GM19463 (cell line): Measurements from ENCODE around the gene BEND5.
A peak's percentile ranks its signal among the peaks of the same experiment; 100 is the strongest.

Experiments used
- ATAC-seq: cut with Tn5 transposase; IDR thresholded peaks from one replicate; pipeline ENCODE4 v1.9.1; 2021; ENCODE audit warnings: mild to moderate bottlenecking, moderate library complexity; ENCODE audit not compliant: unreplicated experiment

Gene BEND5

DNA sequence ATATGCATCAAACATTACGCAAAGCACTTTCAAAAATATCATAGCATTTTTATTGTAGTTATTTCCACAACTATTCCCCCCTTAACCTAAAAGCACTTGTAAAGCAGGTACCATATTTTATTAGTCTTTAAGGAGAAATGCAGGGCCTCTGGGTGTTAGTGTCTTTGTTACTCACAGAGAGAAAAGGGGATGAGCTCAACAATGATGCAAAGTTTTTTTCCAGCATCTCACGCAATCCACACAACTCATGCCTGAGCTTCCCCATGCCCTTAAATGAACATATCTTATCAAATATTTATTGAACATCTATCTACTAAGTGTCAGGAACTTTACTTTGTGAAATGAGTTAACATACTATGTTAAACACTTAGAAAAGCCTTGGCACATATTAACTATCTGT lies 50.6 kb downstream of the BEND5 start:
- peak; percentile 2 for ATAC-seq

GRCh38 chr1:48725341-48726046 lies 51.2 kb downstream of the BEND5 start:
- no peak for ATAC-seq

- ATAC-seq, result no peak
Observed at GRCh38 chr1:48720929-48721328, 55.8 kb downstream of the BEND5 start.

DNA sequence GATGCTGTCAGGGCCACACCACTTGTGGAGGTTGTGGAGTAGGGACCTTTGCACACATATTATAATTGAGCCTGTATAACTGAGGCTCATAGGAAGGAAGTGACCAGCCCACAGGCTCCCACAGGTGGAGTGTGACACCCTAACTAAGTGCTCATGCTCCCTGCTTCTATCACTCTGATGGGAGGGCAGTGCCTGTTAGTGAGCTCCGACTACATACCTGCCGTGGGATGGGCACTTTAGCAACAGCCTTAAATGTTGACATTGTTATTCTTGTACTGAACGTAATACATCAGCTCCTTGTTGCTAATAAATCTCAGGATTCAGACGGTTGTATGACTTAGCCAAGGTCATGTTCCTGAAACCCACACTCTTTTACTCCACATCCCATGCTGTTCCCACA lies 58.0 kb downstream of the BEND5 start:
- ATAC-seq, result no peak

GRCh38 chr1:48718116-48718630 lies 58.5 kb downstream of the BEND5 start:
- ATAC-seq, result no peak

DNA sequence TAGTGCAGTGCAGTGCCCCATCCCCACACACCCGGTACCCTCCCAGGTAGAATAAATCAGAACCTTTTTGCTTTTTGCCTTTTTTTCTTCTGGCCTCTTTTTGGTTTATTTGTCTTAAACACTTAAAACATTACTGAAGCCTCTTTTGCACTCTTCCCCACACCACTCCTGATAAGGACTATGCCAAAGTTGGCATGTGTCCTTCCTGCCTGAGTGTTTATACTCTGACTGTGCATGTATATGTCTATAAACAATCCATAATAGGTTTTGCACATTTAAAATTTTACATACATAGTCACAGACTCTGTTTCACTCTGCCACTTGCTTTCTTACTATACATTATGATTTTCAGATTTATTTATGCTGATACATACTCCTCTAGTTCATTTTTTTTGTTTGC lies 59.6 kb downstream of the BEND5 start:
- no peak for ATAC-seq

- ATAC-seq, result no peak
Observed at GRCh38 chr1:48715921-48716320, 60.8 kb downstream of the BEND5 start.

DNA sequence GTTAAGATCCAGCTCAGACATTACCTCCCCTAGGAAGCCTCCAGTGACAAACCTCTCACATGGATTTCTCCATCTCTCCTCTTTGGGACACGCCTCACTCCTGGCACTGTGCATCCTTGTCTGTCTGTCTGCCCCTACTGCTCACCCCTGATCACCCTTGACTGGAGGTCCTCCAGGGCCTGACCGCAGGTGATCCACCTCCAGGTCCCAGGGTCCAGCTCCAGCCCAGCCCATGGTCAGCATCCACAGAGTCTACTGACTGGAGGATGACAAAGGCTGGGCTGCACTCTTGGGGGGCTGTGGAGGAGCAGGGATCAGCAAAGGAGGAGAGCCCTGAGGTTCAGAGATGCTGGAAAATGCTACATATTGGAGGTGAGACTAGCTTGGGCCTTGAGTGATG lies 65.8 kb downstream of the BEND5 start:
- no peak for ATAC-seq

GRCh38 chr1:48710318-48710717 lies 66.4 kb downstream of the BEND5 start:
- no peak for ATAC-seq

GRCh38 chr1:48704736-48705135 lies 72.0 kb downstream of the BEND5 start:
- ATAC-seq, result no peak

GRCh38 chr1:48701445-48701844 lies 75.2 kb downstream of the BEND5 start:
- ATAC-seq, result no peak

GRCh38 chr1:48697066-48697707 lies 79.5 kb downstream of the BEND5 start:
- peak; percentile 52 for ATAC-seq

- no peak for ATAC-seq
Observed at GRCh38 chr1:48695161-48695560, 81.5 kb downstream of the BEND5 start.

- no peak for ATAC-seq
Observed at GRCh38 chr1:48693674-48694320, 82.9 kb downstream of the BEND5 start.

DNA sequence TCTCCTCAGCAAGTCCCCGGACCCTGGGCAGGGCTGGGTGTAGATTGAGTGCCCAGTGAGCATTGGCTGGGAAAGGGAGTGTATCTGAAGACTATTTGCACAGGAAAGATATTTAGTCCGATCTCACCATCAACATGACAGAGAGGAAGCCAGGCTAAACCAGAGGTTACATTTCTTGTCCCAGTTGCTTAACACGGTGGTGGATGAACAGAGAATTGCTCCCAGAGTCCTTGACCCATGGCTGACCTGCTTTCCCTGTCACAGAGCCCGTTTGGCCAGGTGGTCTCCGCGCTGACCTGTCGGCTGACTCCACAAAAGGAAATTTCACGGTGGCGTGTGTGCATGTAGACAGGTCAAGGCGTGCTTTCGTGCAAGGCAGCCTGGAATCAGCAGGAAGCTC lies 83.5 kb downstream of the BEND5 start:
- ATAC-seq, result no peak

GRCh38 chr1:48692235-48692634 lies 84.5 kb downstream of the BEND5 start:
- ATAC-seq, result no peak

DNA sequence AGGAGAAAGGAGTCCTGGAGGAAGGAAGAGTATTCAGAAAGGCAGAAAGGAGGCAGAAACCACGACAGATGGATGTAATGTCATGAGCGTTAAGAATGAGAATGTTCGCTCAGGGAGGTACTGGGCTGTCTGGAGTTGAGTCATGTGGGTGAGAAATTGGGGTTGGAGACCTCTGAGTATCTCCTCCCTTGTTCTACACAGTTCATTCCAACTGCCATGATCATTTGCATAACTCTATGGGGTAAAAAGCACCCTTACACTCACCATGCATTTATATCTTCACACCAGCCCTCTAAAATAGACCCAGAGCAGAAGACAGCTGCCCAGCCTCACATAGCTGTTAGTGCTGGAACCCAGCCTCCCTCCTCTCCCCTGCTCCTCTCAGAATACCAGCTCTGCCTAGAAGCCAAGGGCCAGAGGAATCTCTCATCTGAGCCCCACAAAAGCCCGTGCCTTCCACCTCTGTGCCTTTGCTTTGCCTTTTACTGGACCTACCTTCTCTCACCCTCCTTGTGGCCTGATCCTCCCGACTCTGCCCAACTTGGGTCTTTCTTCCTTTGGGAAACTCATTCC lies 85.2 kb downstream of the BEND5 start:
- ATAC-seq, result peak; percentile 79

- peak; percentile 51 for ATAC-seq
Observed at GRCh38 chr1:48688102-48688760, 88.5 kb downstream of the BEND5 start.

DNA sequence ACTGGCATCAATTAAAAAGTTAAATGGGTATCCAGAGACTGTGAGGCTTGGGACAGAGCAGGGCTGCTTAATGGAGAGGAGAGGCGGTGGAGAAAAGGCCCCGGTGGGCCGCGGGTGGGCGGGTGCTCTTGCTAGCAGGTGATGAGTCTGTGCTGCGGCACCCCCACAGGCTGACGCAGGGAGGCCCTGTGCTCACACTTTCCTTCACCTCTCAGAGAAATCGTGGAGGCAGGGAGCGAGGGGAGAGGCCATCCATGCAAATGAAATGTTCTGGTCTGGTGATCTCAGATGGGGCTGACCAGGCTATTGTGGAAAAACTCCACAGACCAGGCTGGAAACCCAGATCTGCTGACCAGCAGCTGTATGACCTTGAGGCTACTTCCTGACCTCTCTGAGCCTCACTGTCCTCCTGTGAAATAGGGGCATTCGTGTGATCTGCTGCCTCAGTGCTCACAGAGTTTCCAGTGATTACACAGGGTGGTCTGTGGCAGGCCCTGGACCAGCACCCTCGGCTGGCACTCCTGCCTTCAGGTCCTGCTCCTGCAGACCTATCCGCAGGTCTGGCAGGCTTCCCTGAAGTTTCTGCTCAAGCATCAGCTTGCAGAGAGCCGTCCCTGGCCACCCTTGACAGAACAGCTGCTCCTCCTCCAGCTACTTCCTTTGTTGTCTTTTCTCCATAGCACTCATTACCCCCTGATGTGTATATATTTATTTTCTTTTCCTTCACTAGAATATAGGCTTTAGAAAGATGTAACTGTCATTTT lies 89.2 kb downstream of the BEND5 start:
- ATAC-seq, result no peak

DNA sequence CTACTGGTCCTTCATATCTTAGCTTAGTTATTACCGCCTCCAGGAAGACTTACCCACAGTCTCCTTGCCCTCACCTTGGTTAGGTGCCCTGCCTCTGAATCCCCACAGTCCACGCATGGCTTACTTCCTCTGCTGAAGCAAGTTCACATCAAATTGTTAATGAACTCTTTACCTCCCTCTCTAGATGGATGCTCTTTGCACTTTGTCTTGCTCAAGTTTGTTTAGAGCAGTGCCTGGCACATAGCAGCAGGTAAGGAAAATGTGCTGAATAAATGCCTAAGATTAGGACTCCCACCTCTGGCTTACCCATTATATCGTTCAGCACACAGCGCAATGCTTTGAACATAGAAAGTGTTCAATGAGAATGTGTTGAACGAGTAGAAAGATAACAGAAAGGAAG lies 90.5 kb downstream of the BEND5 start:
- ATAC-seq, result no peak
